ENCODE data around the gene ABR. TPM values are rescaled to one million over a fixed set of nuclear protein-coding genes. Genes with fewer than 3 reads are reported as not detected.
A peak's percentile ranks its signal among the peaks of the same experiment; 100 is the strongest.

ABR gene
- total and polyA plus RNA-seq, 2 donors from 2014 or later: 18.7 to 116 TPM

DNA sequence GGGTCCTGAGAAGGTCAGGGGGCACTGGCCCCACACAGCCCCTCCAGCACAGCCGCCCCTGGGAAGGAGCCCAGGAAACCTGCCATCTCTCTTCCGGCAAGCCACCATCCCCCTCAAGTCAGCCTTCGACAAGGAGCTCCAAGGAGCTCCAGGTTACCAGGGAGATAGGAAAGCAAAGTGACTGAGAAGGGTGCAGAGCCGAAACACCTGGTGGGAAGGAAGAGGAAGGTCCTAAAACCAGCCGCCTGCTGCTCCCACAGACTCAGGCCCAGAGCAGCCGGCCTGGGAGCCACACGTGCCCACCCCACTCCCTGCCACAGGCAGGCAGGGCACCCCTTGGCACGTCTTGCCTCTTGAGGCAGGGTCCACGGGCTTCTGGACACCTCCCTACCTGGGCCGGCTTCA is 102.2 kb downstream of the ABR start:
- intact Hi-C loops (cut with DNase I): no loop called here
- peaks cover 0 to 1% (median 0%) of the 10 kb centered on the region in 3 donors for H3K36me3 ChIP-seq (ENCODE audit: control insufficient read depth in 2 of 3, insufficient read depth in 3 of 3, low read length in 3 of 3)
- FAIRE-seq (no peak), DNase-seq (peak in 4 of 5 donors; percentile 51 to 85 (median 78))
- H3K9me3 ChIP-seq (ENCODE audit: control insufficient read depth in 2 of 3, insufficient read depth in 1 of 3, low read length in 3 of 3): no peaks in the 10 kb centered on the region
- H3K4me3 ChIP-seq (ENCODE audit: low read length in 3 of 3): no peak overlapping the region
- no peaks in the 10 kb centered on the region for H3K27me3 ChIP-seq (ENCODE audit: control insufficient read depth, insufficient read depth, low read length)
- no peak overlapping the region for H3K9ac ChIP-seq (ENCODE audit: low read length in 3 of 3)
- no peak overlapping the region for H3K27ac ChIP-seq (ENCODE audit: low read depth in 2 of 2, low read length in 2 of 2)
- TF ChIP-seq CTCF (IDR thresholded peaks at IDR 0.05; ENCODE audit: borderline replicate concordance, extremely low read depth, insufficient read depth): no peak
- H3K4me1 ChIP-seq (ENCODE audit: control insufficient read depth in 2 of 3, insufficient read depth in 2 of 3, low read depth in 1 of 3, low read length in 3 of 3): peaks cover 0 to 2% (median 0%) of the 10 kb centered on the region in 3 donors

GRCh38 chr17:1076982-1077302 is 102.8 kb downstream of the ABR start:
- no peaks in the 10 kb centered on the region for H3K36me3 ChIP-seq (ENCODE audit: control insufficient read depth in 2 of 3, insufficient read depth in 3 of 3, low read length in 3 of 3)
- FAIRE-seq: no peak

DNA sequence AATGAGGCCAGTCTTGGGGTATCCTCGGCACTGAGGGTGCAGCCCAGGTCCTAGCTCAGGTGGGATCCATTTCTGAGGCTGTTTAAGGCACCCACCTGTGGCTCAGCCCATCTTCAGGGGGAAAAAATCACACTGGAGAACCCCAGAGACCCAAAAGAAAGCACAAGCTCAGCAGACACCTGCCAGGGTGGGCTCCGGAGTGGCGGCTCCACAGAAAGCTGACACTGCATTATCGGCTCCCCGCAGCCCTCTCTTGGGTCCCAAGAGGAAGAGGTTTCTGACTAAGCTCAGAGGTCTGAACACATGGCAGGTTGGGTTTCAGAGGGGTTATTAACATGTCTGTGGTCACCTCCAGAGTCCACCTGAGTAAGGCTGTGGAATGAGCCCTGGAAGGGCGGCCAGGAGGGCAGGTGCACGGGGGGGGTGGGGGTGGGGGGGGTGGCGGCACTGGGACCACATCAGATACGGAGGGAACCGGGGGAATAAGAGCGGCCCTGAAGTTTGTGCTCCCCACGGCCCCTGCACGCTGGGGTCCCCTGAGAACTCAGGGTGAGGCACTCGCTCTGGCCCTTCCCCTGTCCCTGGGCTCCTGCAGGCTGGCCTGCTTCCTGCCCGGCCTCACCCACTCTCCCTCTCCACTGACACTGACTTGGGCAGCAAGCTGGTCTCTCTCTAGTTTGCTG is 103.3 kb downstream of the ABR start:
- Histone ChIP-seq H3K36me3 (ENCODE audit: control insufficient read depth in 2 of 3, insufficient read depth in 3 of 3, low read length in 3 of 3) (no peaks in the 10 kb centered on the region), H3K9me3 (ENCODE audit: control insufficient read depth in 2 of 3, insufficient read depth in 1 of 3, low read length in 3 of 3) (no peaks in the 10 kb centered on the region), H3K27me3 (ENCODE audit: control insufficient read depth, insufficient read depth, low read length) (no peaks in the 10 kb centered on the region), H3K27ac (ENCODE audit: low read depth in 2 of 2, low read length in 2 of 2) (no peak overlapping the region), H3K4me3 (ENCODE audit: low read length in 3 of 3) (no peak overlapping the region), H3K4me1 (ENCODE audit: control insufficient read depth in 2 of 3, insufficient read depth in 2 of 3, low read depth in 1 of 3, low read length in 3 of 3) (peaks cover 0 to 2% (median 0%) of the 10 kb centered on the region in 3 donors), H3K9ac (ENCODE audit: low read length in 3 of 3) (no peak overlapping the region)
- intact Hi-C loops (cut with DNase I): no loop called here
- peak in 1 of 5 donors; percentile 48 for DNase-seq
- no peak for TF ChIP-seq CTCF (IDR thresholded peaks at IDR 0.05; ENCODE audit: borderline replicate concordance, extremely low read depth, insufficient read depth)
- FAIRE-seq: no peak

More at GRCh38 chr17:1076982-1077302, 102.8 kb downstream of the ABR start:
- no peaks in the 10 kb centered on the region for H3K9me3 ChIP-seq (ENCODE audit: control insufficient read depth in 2 of 3, insufficient read depth in 1 of 3, low read length in 3 of 3)
- intact Hi-C loops (cut with DNase I): no loop called here
- peaks cover 0 to 2% (median 0%) of the 10 kb centered on the region in 3 donors for H3K4me1 ChIP-seq (ENCODE audit: control insufficient read depth in 2 of 3, insufficient read depth in 2 of 3, low read depth in 1 of 3, low read length in 3 of 3)
- DNase-seq: no peak
- no peak for TF ChIP-seq CTCF (IDR thresholded peaks at IDR 0.05; ENCODE audit: borderline replicate concordance, extremely low read depth, insufficient read depth)
- H3K27me3 ChIP-seq (ENCODE audit: control insufficient read depth, insufficient read depth, low read length): no peaks in the 10 kb centered on the region
- H3K27ac ChIP-seq (ENCODE audit: low read depth in 2 of 2, low read length in 2 of 2): no peak overlapping the region
- no peak overlapping the region for H3K4me3 ChIP-seq (ENCODE audit: low read length in 3 of 3)
- H3K9ac ChIP-seq (ENCODE audit: low read length in 3 of 3): no peak overlapping the region
